A549 (cell line): ENCODE measurements around the gene ZFHX2. TPM values are rescaled to one million over a fixed set of nuclear protein-coding genes. Genes with fewer than 3 reads are reported as not detected.

Source experiments
- ATAC-seq, 2 experiments: fragments of 200-7000 bp in 1 of 2; fragments of >200 bp in 1 of 2; cut with Nextera tagmentation in 1 of 2; cut with Tn5 transposase in 1 of 2; 3 replicates each; pipeline versions ENCODE4 v1.8.0 to v1.9.1; 2018 to 2020; ENCODE audit warnings: mild to moderate bottlenecking in 1 of 2, moderate library complexity in 1 of 2
- CTCF ChIA-PET: fragments of 300-600 bp; sonication (Branson Sonifier 250); formaldehyde crosslinking; extraction: SDS; loops from one replicate; lab custom pipeline; 2021; ENCODE audit warnings: antibody characterized with exemption, inconsistent platforms; lab: Yijun Ruan, JAX
- POLR2A ChIA-PET: fragments of 350-600 bp; formaldehyde crosslinking; extraction: SDS; loops from one replicate; lab custom pipeline; 2021; ENCODE audit warnings: antibody characterized with exemption, inconsistent platforms; lab: Yijun Ruan, JAX
- DNase-seq, 2 experiments: peaks; one replicate each; pipeline versions ENCODE4 v3.0.0 to v3.0.0-alpha.2; 2011 to 2016; ENCODE audit warnings: low read depth in 1 of 2, low spot score in 1 of 2
- FAIRE-seq: peaks from 2 replicates; lab custom pipeline; 2011; peaks lifted over from hg19 to GRCh38; lab: Jason Lieb, UNC
- H3K27ac ChIP-seq, 2 experiments: fragments of >200 bp; sonication (Bioruptor Twin); formaldehyde crosslinking; 3 replicates each; pipeline ENCODE4 v1.5.1; 2016 to 2017
- H3K4me1 ChIP-seq: fragments of >200 bp; sonication (Bioruptor Twin); formaldehyde crosslinking; 3 replicates; pipeline ENCODE4 v1.6.1; 2016
- H3K4me2 ChIP-seq: fragments of >200 bp; sonication (Bioruptor Twin); formaldehyde crosslinking; 3 replicates; pipeline ENCODE4 v1.6.1; 2016
- H3K4me3 ChIP-seq: fragments of >200 bp; sonication (Bioruptor Twin); formaldehyde crosslinking; 3 replicates; pipeline ENCODE4 v1.5.1; 2016
- H3K9me3 ChIP-seq: fragments of >200 bp; sonication (Bioruptor Twin); formaldehyde crosslinking; 3 replicates; pipeline ENCODE4 v1.6.1; 2016
- CBX2 ChIP-seq: fragments of 200-600 bp; sonication (generic); IDR thresholded peaks from 2 replicates; pipeline ENCODE4 v1.6.1; 2016; ENCODE audit warnings: low read depth, mild to moderate bottlenecking, borderline replicate concordance
- CTCF ChIP-seq: fragments of >200 bp; sonication (Bioruptor Twin); formaldehyde crosslinking; IDR thresholded peaks from 3 replicates; pipeline ENCODE4 v1.5.1; 2016
- E2F6 ChIP-seq: IDR thresholded peaks from 2 replicates; pipeline ENCODE4 v1.6.1; 2012; ENCODE audit warnings: low read depth, borderline replicate concordance
- FOSL2 ChIP-seq, 2 experiments: fragments of 450-650 bp in 1 of 2; fragments of >200 bp in 1 of 2; sonication (Bioruptor Twin) in 1 of 2; formaldehyde crosslinking; IDR thresholded peaks; 2 replicates each; pipeline versions ENCODE4 v1.5.0 to v1.6.1; 2016 to 2020; ENCODE audit warnings: mild to moderate bottlenecking in 1 of 2, moderate library complexity in 1 of 2
- FOXS1 ChIP-seq: fragments of 250-450 bp; sonication (Bioruptor Pico); IDR thresholded peaks from 2 replicates; pipeline ENCODE4 v1.5.0; 2020; ENCODE audit warnings: mild to moderate bottlenecking, moderate library complexity
- KDM1A ChIP-seq: fragments of 200-600 bp; sonication (generic); IDR thresholded peaks from 2 replicates; pipeline ENCODE4 v1.6.1; 2016; ENCODE audit warnings: low read depth, mild to moderate bottlenecking
- MAFK ChIP-seq: fragments of 450-650 bp; IDR thresholded peaks from 2 replicates; pipeline ENCODE4 v1.6.1; 2014; ENCODE audit not compliant: partially characterized antibody
- MAZ ChIP-seq: fragments of 150-350 bp; IDR thresholded peaks from 2 replicates; pipeline ENCODE4 v1.6.1; 2014; ENCODE audit warnings: antibody characterized with exemption, low read depth, low read length, borderline replicate concordance
- RAD21 ChIP-seq, 2 experiments: fragments of >200 bp in 1 of 2; sonication (Bioruptor Twin) in 1 of 2; formaldehyde crosslinking in 1 of 2; IDR thresholded peaks in 1 of 2; conservative IDR thresholded peaks in 1 of 2; 2 replicates in 1 of 2; 3 replicates in 1 of 2; pipeline ENCODE4 v1.6.1; 2012 to 2018; ENCODE audit warnings: inconsistent platforms in 1 of 2
- REST ChIP-seq: fragments of 200-600 bp; sonication (generic); IDR thresholded peaks from 2 replicates; pipeline ENCODE4 v1.6.1; 2016; ENCODE audit warnings: antibody characterized with exemption, mild to moderate bottlenecking, moderate library complexity
- SMC3 ChIP-seq: fragments of >200 bp; sonication (Bioruptor Twin); formaldehyde crosslinking; IDR thresholded peaks from 3 replicates; pipeline ENCODE4 v1.6.1; 2018; ENCODE audit warnings: inconsistent platforms
- TP53 ChIP-seq: fragments of 250-450 bp; sonication (Bioruptor Pico); IDR thresholded peaks from 2 replicates; pipeline ENCODE4 v1.5.0; 2021; ENCODE audit warnings: mild to moderate bottlenecking, moderate library complexity
- ZSCAN20 ChIP-seq: fragments of 250-450 bp; sonication (Bioruptor Pico); IDR thresholded peaks from 2 replicates; pipeline ENCODE4 v1.8.0; 2022; ENCODE audit warnings: mild to moderate bottlenecking, moderate library complexity
- WGBS: methylation state at CpG from one replicate; pipeline ENCODE4 v1.1.6; 2017; ENCODE audit errors: missing lambda C conversion rate; 5-methylcytosine and 5-hydroxymethylcytosine counted together
- polyA plus RNA-seq, 4 experiments: library from polyadenylated mRNA; depleted of rRNA in 3 of 4; stranded (reverse); fragments of >200 nt; fragmentation: RNase III in 1 of 4; extraction: RNeasy Plus Mini Kit Qiagen cat#74134 plus additional on column Dnase treatment in 1 of 4; gene quantifications; 2 replicates in 3 of 4; 3 replicates in 1 of 4; pipeline ENCODE4 v1.2.3, GENCODE V29; 2011 to 2017

The ZFHX2 gene
- polyA plus RNA-seq, 2 of the 4 experiments (the other 2 are of a cell fraction) = 0.34 to 1.1 TPM

- TF ChIP-seq MAFK (no peak), KDM1A (no peak), MAZ (no peak), FOXS1 (CRISPR knock-in tag) (no peak)
These were observed 69.4 kb downstream of the ZFHX2 start (continued) for GRCh38 chr14:23481979-23482822.

GRCh38 chr14:23481362-23481970, 70.1 kb downstream of the ZFHX2 start:
- CTCF ChIA-PET = interaction anchor here (0.8 to 21.4 kb wide), 5 partner anchors 11 to 82 kb away, joined by 3 to 553 read pairs (median 7); partner anchors contain the start of genes AP1G2, NGDN and THTPA
- 0 out of 6 replicates have a peak, but pooled peaks of 1 of the 2 experiments have one; percentile 24 for ATAC-seq
- no peaks in the 10 kb centered on the region for H3K4me1 ChIP-seq
- H3K4me2 ChIP-seq = no peak overlapping the region
- TF ChIP-seq ZSCAN20 (CRISPR knock-in tag) = no peak
- TF ChIP-seq REST = peak; percentile 91
- no peak overlapping the region for H3K4me3 ChIP-seq
- POLR2A ChIA-PET = no interaction called here
- no peaks in the 10 kb centered on the region for H3K9me3 ChIP-seq
- no peak for FAIRE-seq
- DNase-seq = no peak
- 68% methylated on average over 3 of the region's 3 CpGs for WGBS
- H3K27ac ChIP-seq = no peak overlapping the region

- no peaks in the 10 kb centered on the region for H3K9me3 ChIP-seq
- FAIRE-seq (no peak), ATAC-seq (peak; percentile 70 to 72; a peak in 4 of 6 replicates), DNase-seq (peak; percentile 54 to 71)
- TF ChIP-seq FOSL2 (IDR thresholded peaks at IDR 0.05) = no peak
- TF ChIP-seq FOSL2 (CRISPR knock-in tag; IDR thresholded peaks at IDR 0.05) = no peak
- TF ChIP-seq CTCF = peak; percentile 77
- TF ChIP-seq TP53 (CRISPR knock-in tag) = no peak
- TF ChIP-seq RAD21 (conservative IDR thresholded peaks at IDR 0.05 in 1 of 2, IDR thresholded peaks at IDR 0.05 in 1 of 2) = peak; percentile 74 to 75
- TF ChIP-seq CBX2 = no peak
- TF ChIP-seq SMC3 = peak; percentile 80
- TF ChIP-seq E2F6 = no peak
- H3K27ac ChIP-seq = no peak overlapping the region
- no peak overlapping the region for H3K4me2 ChIP-seq
- H3K4me1 ChIP-seq = no peaks in the 10 kb centered on the region
- 26% methylated on average over 5 of the region's 5 CpGs for WGBS
- H3K4me3 ChIP-seq = no peak overlapping the region
- ChIA-PET CTCF (interaction anchor here (0.7 to 21.4 kb wide), 29 partner anchors 8 to 648 kb away, joined by 3 to 553 read pairs (median 5); partner anchors contain the start of genes AP1G2 and THTPA), POLR2A (interaction anchor here (0.6 to 1.7 kb wide), 5 partner anchors 9 to 133 kb away, joined by 3 to 11 read pairs (median 5); partner anchors contain the start of gene NGDN)
These were observed 73.3 kb downstream of the ZFHX2 start for GRCh38 chr14:23478109-23478759.
